Osteoblast (primary cell): ENCODE measurements around the gene MIA2. TPM values are rescaled to one million over a fixed set of nuclear protein-coding genes. Genes with fewer than 3 reads are reported as not detected.
A peak's percentile ranks its signal among the peaks of the same experiment; 100 is the strongest.

ENCODE experiments used
- DNase-seq: peaks from one replicate; pipeline ENCODE4 v3.0.0; 2011; ENCODE audit warnings: low spot score, mixed read lengths; ENCODE audit not compliant: insufficient read length; ENCODE audit errors: missing footprints
- H2AFZ ChIP-seq: 2 replicates; pipeline ENCODE4 v1.6.0; 2011; ENCODE audit warnings: mild to moderate bottlenecking, low read length
- H3K27ac ChIP-seq: 2 replicates; pipeline ENCODE4 v1.5.1; 2011; ENCODE audit warnings: mild to moderate bottlenecking, low read depth, low read length, moderate library complexity
- H3K27me3 ChIP-seq: 2 replicates; pipeline ENCODE4 v1.6.0; 2012; ENCODE audit warnings: mild to moderate bottlenecking, control low read depth, inconsistent platforms, low read length, moderate library complexity; ENCODE audit not compliant: insufficient read depth
- H3K36me3 ChIP-seq: 2 replicates; pipeline ENCODE4 v1.5.1; 2011; ENCODE audit warnings: mild to moderate bottlenecking, low read length, control low read depth, moderate library complexity; ENCODE audit not compliant: insufficient read depth
- H3K4me1 ChIP-seq: 2 replicates; pipeline ENCODE4 v1.5.1; 2011; ENCODE audit warnings: mild to moderate bottlenecking, low read length, control low read depth, moderate library complexity; ENCODE audit not compliant: insufficient read depth
- H3K4me2 ChIP-seq: 2 replicates; pipeline ENCODE4 v1.6.0; 2011; ENCODE audit warnings: mild to moderate bottlenecking, low read length; ENCODE audit not compliant: insufficient read depth
- H3K4me3 ChIP-seq: fragments of 200-600 bp; sonication (generic); 3 replicates; pipeline ENCODE4 v1.5.1; 2012; ENCODE audit warnings: mild to moderate bottlenecking, low read length, inconsistent platforms; ENCODE audit not compliant: insufficient read depth
- H3K79me2 ChIP-seq: 2 replicates; pipeline ENCODE4 v1.6.0; 2012; ENCODE audit warnings: mild to moderate bottlenecking, low read length, control low read depth, inconsistent platforms; ENCODE audit not compliant: insufficient read depth
- H3K9me3 ChIP-seq: 2 replicates; pipeline ENCODE4 v1.5.1; 2011; ENCODE audit warnings: low read depth, low read length, control low read depth
- H4K20me1 ChIP-seq: 2 replicates; pipeline ENCODE4 v1.6.0; 2012; ENCODE audit warnings: mild to moderate bottlenecking, low read length, control low read depth; ENCODE audit not compliant: insufficient read depth
- CTCF ChIP-seq: IDR thresholded peaks from 2 replicates; pipeline ENCODE4 v1.5.1; 2011; ENCODE audit warnings: mild to moderate bottlenecking, low read depth, low read length, moderate library complexity; ENCODE audit errors: extremely low read depth
- total RNA-seq: library from RNA; depleted of rRNA; stranded (reverse); fragments of >200 nt; gene quantifications from 2 replicates; pipeline ENCODE4 v1.2.3, GENCODE V29; 2012

Gene MIA2
- total RNA-seq, 1 donor: 25.0 TPM

- H3K4me2 ChIP-seq: peak within 1 kb of the TSS; percentile 93
- peak within 1 kb of the TSS; percentile 100 for H3K27ac ChIP-seq
- no peaks in the 10 kb centered on the region for H3K36me3 ChIP-seq
- H2AFZ ChIP-seq: peak within 1 kb of the TSS; percentile 98
- no peaks in the 10 kb centered on the region for H3K9me3 ChIP-seq
- H4K20me1 ChIP-seq: peaks cover 12% of the 10 kb centered on the region
- peaks cover 44% of the 10 kb centered on the region for H3K79me2 ChIP-seq
- peaks cover 24% of the 10 kb centered on the region for H3K4me1 ChIP-seq
- H3K4me3 ChIP-seq: peak within 1 kb of the TSS; percentile 92
- no peak for TF ChIP-seq CTCF
- H3K27me3 ChIP-seq: no peaks in the 10 kb centered on the region
- peak; percentile 99 for DNase-seq
Observed at GRCh38 chr14:39432179-39432618, 198.5 kb downstream of the MIA2 start, which contains the start of gene FBXO33. FBXO33 (minus strand) TSS chr14:39432433; CDS start chr14:39432162, 271 bp downstream.

GRCh38 chr14:39432619-39433451 is 199.1 kb downstream of the MIA2 start:
- Histone ChIP-seq H3K27ac (peak overlapping the region; percentile 59), H3K4me1 (peaks cover 24% of the 10 kb centered on the region), H2AFZ (peak overlapping the region; percentile 91), H3K9me3 (no peaks in the 10 kb centered on the region), H3K36me3 (no peaks in the 10 kb centered on the region), H3K4me2 (peak overlapping the region; percentile 93), H3K4me3 (peak overlapping the region; percentile 83), H4K20me1 (peaks cover 12% of the 10 kb centered on the region), H3K79me2 (peaks cover 38% of the 10 kb centered on the region), H3K27me3 (no peaks in the 10 kb centered on the region)
- no peak for TF ChIP-seq CTCF
- DNase-seq: peak; percentile 89

GRCh38 chr14:39433452-39433813 is 199.7 kb downstream of the MIA2 start:
- no peak for DNase-seq
- no peak for TF ChIP-seq CTCF
- H3K27me3 ChIP-seq: no peaks in the 10 kb centered on the region
- H3K4me3 ChIP-seq: peak overlapping the region; percentile 83
- no peaks in the 10 kb centered on the region for H3K36me3 ChIP-seq
- H3K79me2 ChIP-seq: peaks cover 32% of the 10 kb centered on the region
- peak overlapping the region; percentile 93 for H3K4me2 ChIP-seq
- peaks cover 24% of the 10 kb centered on the region for H3K4me1 ChIP-seq
- H3K9me3 ChIP-seq: no peaks in the 10 kb centered on the region
- peaks cover 12% of the 10 kb centered on the region for H4K20me1 ChIP-seq
- peak overlapping the region; percentile 91 for H2AFZ ChIP-seq
- peak overlapping the region; percentile 59 for H3K27ac ChIP-seq

- peaks cover 12% of the 10 kb centered on the region for H4K20me1 ChIP-seq
- H3K9me3 ChIP-seq: no peaks in the 10 kb centered on the region
- H3K27me3 ChIP-seq: no peaks in the 10 kb centered on the region
- no peak overlapping the region for H3K4me2 ChIP-seq
- H3K27ac ChIP-seq: no peak overlapping the region
- no peaks in the 10 kb centered on the region for H3K36me3 ChIP-seq
- no peak overlapping the region for H2AFZ ChIP-seq
- DNase-seq: no peak
- no peak for TF ChIP-seq CTCF
- H3K79me2 ChIP-seq: peaks cover 23% of the 10 kb centered on the region
- no peak overlapping the region for H3K4me3 ChIP-seq
- peaks cover 24% of the 10 kb centered on the region for H3K4me1 ChIP-seq
Observed at GRCh38 chr14:39434401-39434800, 200.7 kb downstream of the MIA2 start.
